Measurements from ENCODE around the gene DNAJC8. TPM values are rescaled to one million over a fixed set of nuclear protein-coding genes. Genes with fewer than 3 reads are reported as not detected.

Gene DNAJC8
- total RNA-seq, 1 donor from 2014 or later: 70.7 TPM

DNA sequence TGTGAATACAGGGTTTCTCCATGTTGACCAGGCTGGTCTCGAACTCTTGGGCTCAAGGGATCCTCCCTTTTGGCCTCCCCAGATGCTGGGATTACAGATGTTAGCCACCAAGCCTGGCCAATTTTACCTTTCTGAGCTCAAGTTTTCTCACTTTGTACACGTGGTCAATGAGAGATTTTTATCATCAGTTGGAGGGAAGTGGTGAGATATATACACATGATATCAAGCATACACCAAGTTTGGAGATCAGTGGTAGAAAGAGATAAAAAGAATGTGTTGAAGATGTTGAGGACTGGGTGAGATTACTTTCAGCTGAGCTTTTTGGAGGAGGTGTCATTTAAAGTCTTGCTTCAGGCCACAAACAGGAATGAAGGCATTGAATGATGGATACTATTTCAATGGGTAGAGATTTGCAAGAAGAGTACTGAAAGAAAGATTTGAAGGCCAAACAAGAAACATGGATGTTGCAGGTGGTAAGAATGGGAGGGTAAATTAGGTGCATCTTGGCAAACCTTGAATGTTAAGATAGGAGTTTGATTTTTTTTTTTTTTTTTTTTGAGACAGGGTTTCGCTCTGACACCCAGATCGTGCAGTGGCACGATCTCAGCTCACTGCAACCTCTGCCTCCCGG is 23.5 kb upstream of the DNAJC8 start:
- DNase-seq (ENCODE audit: low spot score): no peak

DNA sequence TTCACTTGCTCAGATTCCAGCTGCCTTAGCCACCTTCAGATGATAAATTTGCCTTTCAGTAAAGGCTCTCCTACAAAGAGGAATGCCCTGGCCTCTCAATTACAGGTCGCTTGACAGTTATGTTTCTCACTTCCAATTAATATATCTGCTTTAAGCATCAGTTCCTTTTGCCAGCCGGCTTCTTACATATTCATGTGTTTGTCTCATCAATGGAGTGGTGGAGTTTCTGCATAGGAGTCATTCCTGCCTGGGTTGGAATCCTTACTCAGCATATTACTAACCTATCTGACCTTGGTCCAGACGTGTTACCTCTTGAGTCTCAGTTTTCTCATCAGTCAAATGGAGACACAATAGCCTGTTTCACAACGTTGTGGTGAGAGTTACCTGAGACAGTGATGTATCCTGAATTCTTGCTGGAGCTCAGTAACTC is 17.1 kb upstream of the DNAJC8 start:
- DNase-seq (ENCODE audit: low spot score): no peak

DNA sequence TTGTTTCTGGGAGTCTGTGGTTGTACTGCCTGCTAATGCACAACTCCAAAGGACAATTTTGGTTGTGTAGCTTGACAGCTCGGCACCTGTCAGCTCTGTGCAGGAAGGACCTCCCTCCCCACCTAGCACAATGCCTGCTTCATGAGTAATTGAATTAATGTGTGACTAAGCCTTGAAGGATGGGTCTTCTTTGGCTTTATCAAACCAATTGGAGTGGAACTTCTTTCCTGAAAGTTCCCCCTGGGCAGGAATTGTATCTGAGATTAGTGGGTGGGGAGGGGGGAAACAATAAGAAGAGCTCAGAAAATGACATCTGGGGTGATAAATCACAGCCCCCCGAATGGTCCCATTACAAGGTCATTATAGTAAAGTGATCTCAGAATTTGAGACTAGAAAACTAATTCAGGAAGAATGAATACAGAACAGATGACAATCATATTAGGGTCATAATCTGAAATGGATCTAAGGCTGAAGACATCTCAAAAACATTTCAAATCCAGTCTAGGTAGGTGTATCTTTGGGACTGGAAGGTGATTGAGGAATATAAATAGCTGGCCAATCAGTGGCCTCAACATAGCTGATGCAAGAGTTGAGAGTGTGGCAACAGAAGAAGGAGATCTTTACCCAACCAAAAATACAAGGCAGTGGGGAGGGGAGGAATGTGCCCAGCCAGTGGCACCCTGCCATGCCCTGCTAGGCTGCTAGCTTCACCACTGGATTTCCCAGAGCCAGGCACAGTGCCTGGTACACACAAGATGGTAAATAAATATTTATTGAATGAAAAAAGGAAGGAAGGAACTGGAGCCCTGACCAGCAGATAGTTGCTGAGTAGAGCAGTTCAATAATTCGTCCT is 16.4 kb upstream of the DNAJC8 start:
- peak; percentile 88 for DNase-seq (ENCODE audit: low spot score)

DNA sequence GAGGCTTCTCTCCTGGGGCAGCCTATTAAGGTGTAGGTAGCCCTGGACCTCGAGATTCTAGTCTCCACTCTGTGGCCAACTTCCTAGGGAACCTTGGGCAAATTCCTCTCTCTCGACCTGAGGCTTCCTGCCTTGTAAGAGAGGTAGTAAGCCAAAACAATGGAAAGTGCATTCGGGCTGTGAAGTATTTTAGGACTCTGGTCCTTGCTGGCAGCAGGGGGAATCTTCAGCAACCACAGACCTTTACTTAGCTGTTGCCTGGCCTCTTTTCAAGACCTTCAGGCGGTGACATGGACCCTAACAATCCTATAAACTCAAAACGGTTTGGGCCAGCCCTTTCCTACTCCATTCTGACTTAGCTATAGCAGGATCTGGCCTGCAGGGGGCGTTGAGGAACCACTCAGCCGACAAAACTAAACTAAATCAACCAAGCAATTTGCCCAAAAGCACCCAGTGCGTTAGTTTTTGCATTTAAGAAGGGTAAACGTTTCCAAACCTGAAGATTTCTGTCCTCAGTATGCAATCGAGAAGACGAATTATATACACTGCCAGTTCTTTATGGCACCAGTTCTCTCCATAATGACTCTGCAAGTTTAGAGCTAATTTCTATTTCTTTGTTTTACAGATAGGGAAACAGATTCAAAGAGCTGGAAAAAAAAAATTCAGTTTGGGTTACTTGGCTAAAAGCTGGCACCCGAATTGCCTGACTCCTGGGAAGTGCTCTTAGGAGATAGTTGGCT is 15.6 kb upstream of the DNAJC8 start:
- peak; percentile 86 for DNase-seq (ENCODE audit: low spot score)

DNA sequence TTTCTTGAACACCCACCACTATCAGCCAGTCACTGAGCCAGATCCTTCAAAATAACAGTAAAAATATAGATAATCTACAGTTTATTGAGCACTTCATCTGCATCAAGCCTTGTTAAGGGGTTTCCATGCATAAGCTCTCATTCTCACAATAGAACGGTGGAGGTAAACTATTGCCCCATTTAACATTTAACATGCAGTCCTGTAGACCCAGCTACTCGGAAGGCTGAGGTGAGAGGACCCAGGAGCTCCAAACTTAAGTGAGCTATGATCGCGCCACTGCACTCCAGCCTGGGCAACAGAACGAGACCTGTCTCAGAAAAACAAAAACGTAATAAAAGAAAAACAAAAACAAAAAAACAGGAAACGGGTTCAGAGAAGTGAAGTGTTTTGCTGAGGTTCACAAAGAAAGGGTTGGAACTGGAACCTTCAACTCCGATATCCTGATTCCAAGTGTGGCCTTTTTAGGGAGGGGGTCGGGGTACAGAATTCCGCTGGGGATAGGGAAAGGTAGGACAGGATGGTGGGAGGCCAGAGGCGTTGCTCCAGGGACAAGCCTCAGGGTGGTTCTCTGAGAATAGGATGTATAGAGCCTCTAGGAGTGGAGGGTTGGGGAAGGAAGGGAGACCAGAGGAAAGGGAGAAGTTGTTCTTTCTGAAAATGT is 14.9 kb upstream of the DNAJC8 start:
- peak; percentile 45 for DNase-seq (ENCODE audit: low spot score)

DNA sequence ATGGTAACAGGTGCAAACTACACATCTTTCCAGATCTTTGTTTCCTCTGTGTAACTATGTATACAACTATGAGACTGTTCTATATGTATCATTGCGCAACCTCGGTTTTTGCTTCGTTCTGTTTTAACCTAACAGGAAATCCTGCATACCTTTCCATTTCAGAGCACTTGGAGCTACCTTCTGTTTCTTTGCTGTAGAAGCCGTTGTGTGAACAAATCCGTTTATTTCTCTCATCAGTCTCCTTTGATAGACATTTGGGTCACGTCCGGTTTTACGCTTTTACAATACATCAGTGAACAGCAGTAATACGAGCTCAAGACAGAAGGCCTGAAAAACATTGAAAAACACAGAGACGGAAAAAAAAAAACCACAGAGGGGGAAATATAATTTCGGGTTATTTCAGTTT is 13.6 kb upstream of the DNAJC8 start:
- DNase-seq (ENCODE audit: low spot score): no peak

DNA sequence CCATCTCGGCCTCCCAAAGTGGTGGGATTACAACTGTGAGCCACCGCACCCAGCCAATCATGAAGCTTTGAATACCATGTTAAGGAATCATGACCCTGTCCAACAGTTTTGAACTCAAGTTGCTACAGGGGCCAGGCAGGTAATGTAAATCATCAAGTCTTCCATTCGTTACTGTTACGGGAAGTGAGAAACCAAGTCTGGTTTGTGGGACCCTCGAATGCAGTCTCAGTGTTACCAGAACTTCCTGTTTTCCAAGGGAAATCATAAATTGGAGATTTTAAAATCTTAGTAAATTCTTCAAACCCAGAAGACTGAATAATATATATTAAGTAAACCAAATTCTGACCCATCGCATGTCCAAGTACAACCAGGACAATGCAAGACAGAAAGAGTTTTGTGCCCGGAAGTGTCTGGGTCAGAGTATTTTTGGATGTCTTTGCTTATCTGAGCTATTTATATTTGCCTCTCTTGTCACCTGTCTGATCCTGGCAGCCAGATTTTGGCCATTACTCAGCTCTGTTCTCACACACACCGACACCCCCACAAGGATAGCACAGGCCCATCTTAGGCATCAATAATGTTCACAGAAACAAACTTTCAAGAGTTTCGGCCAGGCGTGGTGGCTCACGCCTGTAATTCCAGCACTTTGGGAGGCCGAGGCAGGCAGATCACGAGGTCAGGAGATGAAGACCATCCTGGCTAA is 11.9 kb upstream of the DNAJC8 start:
- DNase-seq (ENCODE audit: low spot score): peak; percentile 20

DNA sequence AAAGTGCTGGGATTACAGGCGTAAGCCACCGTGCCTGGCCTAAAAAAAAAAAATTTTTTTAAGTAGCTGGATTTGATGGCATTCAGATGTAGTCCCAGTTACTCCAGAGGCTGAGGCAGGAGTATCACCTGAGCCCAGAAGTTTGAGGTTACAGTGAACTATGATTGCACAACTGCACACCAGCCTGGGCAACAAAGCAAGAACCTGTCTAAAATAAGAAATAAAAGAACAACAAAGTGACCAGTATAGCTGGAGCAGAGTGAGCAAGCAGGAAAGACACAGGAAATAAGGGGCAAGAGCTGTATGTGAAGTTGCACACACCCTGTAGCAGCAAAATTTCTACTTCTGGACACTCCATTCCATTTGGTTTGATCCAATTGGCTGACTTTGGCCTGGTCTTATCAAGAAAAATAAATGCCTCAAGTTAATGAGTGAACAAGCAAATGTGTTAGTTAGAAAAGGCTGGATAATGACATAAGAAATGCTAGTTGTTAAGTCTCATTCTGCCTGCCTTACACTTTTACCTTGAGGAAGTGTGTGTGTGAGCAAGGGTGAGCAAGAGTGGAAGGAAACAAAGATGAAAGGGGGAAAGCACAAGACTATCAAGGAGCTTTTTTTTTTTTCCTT is 11.0 kb upstream of the DNAJC8 start:
- DNase-seq (ENCODE audit: low spot score): no peak

DNA sequence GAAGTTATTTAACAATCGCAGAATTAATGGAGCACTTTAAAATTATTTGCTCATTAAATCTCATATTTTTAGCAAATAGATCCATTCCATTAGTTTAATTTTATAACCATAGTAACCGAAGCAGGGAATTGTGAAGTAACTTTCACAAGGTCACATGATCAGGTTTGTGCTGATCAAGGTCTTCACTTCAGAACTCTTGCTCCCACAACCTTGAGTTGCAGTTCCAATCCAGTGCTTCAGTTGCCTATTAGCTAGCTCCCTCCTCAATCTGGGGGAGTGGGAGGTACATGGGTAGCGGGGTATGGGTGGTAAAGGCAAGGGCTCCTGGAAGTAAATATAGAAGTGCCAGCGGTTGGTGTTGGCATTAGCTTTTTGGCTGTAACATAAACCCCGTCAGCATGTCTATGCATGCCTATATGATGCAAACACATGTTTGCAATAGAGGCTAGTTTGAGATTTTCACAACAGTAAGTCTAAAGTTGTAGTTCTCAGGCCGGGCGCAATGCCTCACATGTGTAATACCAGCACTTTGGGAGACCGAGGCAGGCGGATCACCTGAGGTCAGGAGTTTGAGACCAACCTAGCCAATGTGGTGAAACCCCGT is 8.9 kb upstream of the DNAJC8 start:
- DNase-seq (ENCODE audit: low spot score): no peak

DNA sequence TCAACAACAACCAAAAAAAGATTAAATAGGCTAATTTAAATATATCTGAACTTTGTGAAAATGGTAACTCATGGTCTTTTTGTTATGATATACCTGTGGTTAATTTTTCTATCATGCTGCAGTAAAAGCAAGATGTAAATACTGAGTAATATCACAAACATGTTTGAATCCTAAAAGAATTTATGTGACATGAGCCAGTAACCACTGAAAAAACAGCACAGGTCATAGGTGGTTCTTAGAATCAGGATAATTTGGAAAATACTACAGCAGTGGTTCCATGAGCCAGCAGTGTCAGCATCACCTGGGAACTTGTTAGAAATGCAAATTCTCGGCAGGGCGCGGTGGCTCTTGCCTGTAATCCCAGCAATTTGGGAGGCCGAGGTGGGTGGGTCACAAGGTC is 7.2 kb upstream of the DNAJC8 start:
- no peak for DNase-seq (ENCODE audit: low spot score)

DNA sequence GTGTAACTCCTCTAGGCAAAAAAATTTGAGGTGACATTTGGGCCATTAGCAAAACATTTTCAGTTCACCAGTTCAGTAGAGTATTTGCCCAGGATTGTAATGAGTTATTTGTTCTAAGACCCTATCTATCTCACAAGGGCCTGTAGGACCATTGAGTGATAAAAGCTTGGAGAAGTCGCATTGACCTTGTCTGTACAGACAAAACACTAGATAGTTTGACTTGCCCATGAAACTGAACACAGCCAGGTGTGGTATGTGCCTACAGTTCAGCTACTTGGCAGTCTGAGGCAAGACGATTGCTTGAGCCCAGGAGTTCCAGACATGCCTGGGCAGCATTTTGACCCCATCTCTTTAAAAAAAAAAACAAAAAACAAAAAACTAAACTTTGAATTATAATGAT is 6.2 kb upstream of the DNAJC8 start:
- DNase-seq (ENCODE audit: low spot score): no peak

DNA sequence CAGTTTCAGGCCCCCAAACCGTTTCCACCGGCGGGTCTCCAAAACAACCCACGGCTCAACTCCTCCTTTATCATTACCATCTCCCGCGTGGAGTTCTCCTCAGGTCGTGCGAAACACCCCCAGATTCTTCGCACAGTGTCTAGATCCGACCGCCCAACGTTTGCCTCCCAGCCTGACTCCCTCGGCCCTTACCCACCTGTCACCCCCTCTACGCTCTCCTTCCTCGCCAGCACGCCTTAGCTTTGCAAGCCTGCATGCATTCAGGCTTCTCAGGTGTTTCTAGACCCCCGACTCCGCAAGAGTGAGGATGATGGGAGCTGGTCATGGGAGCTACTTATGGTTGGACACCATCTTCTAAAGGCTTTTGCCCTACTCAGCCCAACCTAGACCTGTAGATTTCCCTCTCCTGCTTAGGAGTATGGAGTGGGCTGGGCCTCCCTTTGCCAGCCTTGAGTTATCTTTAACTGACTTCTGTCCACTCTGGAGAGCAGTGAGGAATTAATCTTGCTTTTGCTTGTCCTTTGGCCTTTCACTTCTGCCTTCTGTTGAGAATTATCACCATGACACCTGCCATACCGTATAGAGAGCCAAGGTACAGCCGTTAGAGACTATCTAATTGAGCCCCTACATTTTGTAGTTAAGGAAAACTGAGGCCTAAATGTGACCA is 4.0 kb upstream of the DNAJC8 start:
- DNase-seq (ENCODE audit: low spot score): no peak

DNA sequence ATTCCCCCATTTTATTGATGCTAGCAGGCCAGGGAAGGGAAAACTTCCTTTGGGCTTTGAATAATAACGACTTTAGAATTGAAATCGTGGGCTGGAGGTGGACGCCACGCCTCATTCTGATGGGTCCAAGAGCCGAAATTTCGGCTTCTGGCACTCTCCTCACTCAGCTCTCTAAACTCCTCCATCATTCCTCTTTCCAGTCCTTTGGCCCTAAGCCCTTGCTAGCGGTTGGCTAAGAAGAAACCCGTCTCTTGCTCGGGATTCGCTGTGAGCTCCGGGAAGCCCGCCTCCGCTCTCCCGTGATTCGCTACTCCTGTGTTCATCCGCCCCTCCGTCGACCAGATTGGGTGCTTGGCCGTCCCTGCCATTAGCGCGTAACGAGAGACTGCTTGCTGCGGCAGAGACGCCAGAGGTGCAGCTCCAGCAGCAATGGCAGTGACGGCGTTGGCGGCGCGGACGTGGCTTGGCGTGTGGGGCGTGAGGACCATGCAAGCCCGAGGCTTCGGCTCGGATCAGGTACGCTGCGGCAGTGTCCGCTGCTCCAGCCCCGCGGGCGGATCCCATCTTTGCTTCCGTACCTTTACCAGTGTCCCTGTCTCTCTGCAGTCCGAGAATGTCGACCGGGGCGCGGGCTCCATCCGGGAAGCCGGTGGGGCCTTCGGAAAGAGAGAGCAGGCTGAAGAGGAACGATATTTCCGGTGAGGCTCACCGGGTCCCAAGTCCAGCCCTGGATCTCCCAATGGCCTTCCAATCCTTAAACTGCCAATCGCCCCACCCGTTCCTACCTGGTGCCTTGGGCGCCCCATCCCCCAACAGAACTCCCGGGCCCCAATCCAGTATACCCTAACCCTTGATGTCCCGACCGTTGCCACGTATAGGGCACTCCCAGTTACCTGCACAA is 3.2 kb upstream of the DNAJC8 start, which contains the start of gene ATP5IF1:
TSS of gene ATP5IF1 (plus strand) at position 370 of the 901 bp plus-strand sequence. CDS start at position 430, 60 bp downstream.
- peak; percentile 96 for DNase-seq (ENCODE audit: low spot score)

DNA sequence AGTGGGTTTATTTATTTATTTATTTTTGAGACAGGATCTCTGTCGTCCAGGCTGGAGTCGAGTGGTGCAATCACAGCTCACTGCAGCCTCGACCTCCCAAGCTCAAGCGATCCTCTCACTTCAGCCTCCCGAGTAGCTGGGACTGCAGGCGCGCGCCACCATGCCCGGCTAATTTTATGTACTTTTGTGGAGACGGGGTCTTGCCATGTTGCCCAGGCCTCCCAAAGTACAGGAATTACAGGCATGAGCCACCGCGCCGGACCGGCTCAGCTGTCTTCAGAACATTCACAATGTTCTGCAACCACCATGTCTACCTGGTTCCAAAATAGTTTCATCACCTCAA is 406 bp upstream of the DNAJC8 start:
- no peak for DNase-seq (ENCODE audit: low spot score)

DNA sequence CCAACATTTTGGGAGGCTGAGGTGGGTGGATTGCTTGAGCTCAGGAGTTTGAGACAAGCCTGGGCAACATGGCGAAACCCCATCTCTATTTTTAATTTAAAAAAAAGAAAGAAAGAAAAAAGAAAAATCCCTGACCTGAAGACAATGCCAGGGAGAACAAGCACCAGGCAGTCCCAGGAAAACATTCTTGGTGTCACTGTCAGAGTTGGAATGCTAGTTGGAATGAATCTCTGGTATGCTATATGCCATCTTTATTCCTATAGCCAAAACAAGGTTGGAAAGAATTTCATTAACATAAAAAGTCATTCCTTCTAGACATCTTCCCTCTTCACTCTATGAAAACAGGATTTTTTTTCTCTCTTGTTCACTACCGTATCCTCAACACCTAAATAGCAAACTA is 2.8 kb downstream of the DNAJC8 start:
- DNase-seq (ENCODE audit: low spot score): no peak

DNA sequence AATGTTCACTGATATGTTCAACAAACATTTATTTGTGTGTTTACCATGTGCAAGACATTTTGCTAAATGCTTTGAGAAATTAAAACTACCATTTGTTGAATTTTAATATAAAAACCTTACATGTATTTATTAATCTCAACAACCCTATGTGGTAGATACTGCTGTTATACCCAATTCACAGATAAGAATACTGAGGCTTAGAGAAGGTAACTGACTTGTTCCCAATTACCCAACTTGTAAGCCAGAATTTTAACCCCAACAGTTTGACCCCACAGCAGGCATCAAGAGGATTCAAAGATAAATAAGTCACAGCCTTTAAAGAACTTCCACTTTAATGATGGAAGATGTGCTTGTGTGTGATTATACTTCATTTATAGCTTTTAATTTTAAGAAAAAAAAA is 3.7 kb downstream of the DNAJC8 start:
- no peak for DNase-seq (ENCODE audit: low spot score)

DNA sequence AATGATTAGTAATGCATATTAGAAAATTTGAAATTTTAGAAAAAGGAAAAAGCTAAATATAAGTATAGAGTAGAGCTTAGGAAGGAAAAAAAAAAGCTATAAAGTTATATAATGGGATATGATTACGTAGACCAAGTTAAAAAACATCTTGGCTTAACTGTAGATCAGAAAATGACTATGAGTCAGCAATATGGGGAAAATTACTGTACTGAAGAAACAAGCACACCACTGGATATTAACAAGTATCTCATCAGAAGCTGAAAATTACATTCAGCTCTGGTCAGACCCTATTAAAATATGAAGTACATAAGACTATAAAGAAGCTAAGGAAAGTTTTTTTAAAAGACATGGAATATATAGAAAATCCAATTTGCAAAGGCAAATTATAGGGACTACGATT is 19.5 kb downstream of the DNAJC8 start:
- DNase-seq (ENCODE audit: low spot score): no peak

DNA sequence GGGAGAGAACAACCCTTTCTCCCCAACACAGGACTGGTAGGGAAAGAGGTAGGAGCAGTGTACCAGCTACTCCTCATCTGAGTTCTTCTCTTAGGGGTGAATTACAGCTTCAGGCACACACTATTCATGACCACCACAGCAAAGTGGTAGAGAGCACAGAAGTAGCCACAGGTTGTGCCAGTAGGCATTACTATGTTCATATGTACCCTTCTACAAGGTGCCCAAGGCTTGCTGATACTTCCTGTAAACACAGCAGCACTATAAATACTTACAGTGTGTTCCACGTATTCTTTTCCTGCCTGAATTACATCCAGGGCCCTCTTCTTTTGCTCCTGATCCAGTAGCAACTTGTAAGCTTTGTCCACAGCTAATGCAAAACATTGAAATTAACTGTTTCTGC is 23.1 kb downstream of the DNAJC8 start:
- no peak for DNase-seq (ENCODE audit: low spot score)
